SK-N-SH (cell line): ENCODE measurements around the gene ARHGEF10L.

ENCODE experiments used
- CTCF ChIP-seq: fragments of 200-600 bp; sonication (generic); IDR thresholded peaks from 2 replicates; pipeline ENCODE4 v1.6.1; 2017; ENCODE audit warnings: antibody characterized with exemption, mild to moderate bottlenecking, moderate library complexity
- EP300 ChIP-seq, 2 experiments: IDR thresholded peaks; 2 replicates each; pipeline versions ENCODE4 v1.4.0 to v1.6.1; 2012; ENCODE audit warnings: borderline replicate concordance in 1 of 2, low read depth in 1 of 2, low read length in 1 of 2
- EZH2phosphoT487 ChIP-seq: fragments of 200-600 bp; sonication (generic); IDR thresholded peaks from 2 replicates; pipeline ENCODE4 v1.6.1; 2017; ENCODE audit warnings: low read depth, mixed run types, mild to moderate bottlenecking, antibody characterized with exemption, moderate library complexity, borderline replicate concordance
- FOXJ3 ChIP-seq: sonication (generic); formaldehyde crosslinking; IDR thresholded peaks from 2 replicates; pipeline ENCODE4 v1.5.1; 2020; ENCODE audit warnings: mild to moderate bottlenecking, missing genetic modification reagents
- MAX ChIP-seq: IDR thresholded peaks from 2 replicates; pipeline ENCODE4 v1.4.0; 2012; ENCODE audit warnings: low read depth
- POLR2AphosphoS5 ChIP-seq: IDR thresholded peaks from 2 replicates; pipeline ENCODE4 v1.6.1; 2012; ENCODE audit warnings: low read depth, low read length
- RCOR1 ChIP-seq: fragments of 150-350 bp; IDR thresholded peaks from 2 replicates; pipeline ENCODE4 v1.6.1; 2017; ENCODE audit warnings: antibody characterized with exemption, low read length
- SIN3A ChIP-seq: IDR thresholded peaks from 2 replicates; pipeline ENCODE4 v1.6.1; 2012; ENCODE audit warnings: low read depth, mild to moderate bottlenecking, low read length, moderate library complexity, borderline replicate concordance
- TAF1 ChIP-seq: IDR thresholded peaks from 2 replicates; pipeline ENCODE4 v1.6.1; 2012; ENCODE audit warnings: low read depth, mild to moderate bottlenecking, low read length, moderate library complexity, borderline replicate concordance
- TCF12 ChIP-seq: IDR thresholded peaks from 2 replicates; pipeline ENCODE4 v1.4.0; 2012
- ZBTB33 ChIP-seq: IDR thresholded peaks from 2 replicates; pipeline ENCODE4 v1.4.0; 2012; ENCODE audit warnings: low read depth, borderline replicate concordance

GRCh38 chr1:17524645-17525044, 14.9 kb upstream of the ARHGEF10L start:
- TF ChIP-seq EP300 (IDR thresholded peaks at IDR 0.05; ENCODE audit: borderline replicate concordance in 1 of 2, low read depth in 1 of 2, low read length in 1 of 2) (no peak), CTCF (no peak), TCF12 (no peak), EZH2phosphoT487 (no peak), SIN3A (no peak), POLR2AphosphoS5 (no peak), MAX (no peak), FOXJ3 (no peak), ZBTB33 (no peak), TAF1 (no peak), RCOR1 (no peak)
